HG02943 (cell line): ENCODE measurements around the gene ATP11B.

Source experiments
- ATAC-seq: cut with Tn5 transposase; IDR thresholded peaks from one replicate; pipeline ENCODE4 v1.9.1; 2021; ENCODE audit warnings: mild to moderate bottlenecking, low read depth, moderate library complexity; ENCODE audit not compliant: unreplicated experiment

Gene ATP11B

DNA sequence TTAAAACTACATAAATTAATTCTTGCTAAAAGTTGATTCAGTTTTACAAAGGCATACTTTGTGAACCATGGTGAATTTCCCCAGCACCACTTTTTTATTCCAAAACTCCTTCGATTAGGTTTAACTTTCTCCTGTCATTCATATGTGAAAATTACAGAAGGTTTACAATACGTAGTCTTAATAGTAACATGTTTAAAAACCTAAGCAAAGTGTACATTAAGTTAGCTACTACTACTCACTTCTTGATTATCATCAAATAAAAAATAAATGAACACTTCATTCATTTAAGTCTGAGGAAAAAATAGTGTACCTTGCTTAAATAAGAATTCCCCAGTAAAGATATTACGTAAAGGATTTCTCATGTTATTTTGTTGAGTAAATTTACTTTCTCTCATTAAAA is 148.4 kb downstream of the ATP11B start:
- no peak for ATAC-seq

DNA sequence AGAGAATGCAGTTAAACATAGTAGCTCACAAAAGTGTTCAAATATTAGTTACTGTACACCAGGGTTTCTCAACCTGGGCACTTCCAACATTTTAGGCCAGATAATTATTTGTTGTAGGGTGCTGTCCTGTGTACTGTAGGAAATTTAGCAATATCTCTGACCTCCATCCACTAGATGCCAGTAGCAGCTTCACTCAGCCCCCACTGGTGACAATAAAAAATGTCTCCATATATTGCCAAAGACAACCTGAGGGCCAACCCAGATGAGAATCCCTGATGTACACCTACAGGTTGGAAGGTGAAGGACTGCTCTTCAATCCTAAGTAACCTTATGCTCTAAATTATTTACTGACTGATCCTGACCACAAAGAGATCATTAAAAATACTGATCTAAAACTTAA is 154.6 kb downstream of the ATP11B start:
- no peak for ATAC-seq

DNA sequence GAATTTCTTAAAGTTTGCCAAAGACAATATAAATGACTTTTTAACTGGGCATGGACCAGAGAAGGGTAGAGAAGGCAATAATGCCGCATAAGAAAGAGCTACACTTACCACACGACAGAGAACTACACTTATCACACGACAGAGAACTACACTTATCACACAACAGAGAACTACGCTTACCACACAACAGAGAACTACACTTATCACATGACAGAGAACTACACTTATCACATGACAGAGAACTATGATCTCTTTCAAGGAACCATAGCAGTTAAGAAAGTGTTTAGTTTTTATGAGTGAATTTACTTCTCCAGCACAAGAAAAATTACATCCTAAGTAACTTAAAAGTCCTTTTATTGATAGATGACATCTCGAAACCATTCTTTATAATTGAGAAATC is 155.0 kb downstream of the ATP11B start:
- no peak for ATAC-seq

DNA sequence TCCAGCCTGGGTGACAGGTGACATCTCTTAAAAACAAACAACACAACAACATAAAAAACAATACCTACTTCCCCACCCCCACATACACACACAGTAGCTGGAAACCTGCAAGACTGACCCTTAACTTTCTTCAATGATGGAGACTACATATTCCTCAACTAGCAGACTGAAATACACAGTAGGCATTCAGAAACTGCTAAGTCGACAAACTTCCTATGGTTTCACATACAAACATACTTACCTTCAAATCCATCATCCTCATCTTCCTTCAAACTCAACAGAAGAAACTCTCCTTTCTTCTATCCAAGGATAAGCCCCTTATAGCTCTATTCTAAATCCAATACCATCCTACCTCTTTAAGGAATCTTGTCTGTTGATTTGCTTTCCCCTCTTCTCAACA is 156.4 kb downstream of the ATP11B start:
- ATAC-seq = no peak

DNA sequence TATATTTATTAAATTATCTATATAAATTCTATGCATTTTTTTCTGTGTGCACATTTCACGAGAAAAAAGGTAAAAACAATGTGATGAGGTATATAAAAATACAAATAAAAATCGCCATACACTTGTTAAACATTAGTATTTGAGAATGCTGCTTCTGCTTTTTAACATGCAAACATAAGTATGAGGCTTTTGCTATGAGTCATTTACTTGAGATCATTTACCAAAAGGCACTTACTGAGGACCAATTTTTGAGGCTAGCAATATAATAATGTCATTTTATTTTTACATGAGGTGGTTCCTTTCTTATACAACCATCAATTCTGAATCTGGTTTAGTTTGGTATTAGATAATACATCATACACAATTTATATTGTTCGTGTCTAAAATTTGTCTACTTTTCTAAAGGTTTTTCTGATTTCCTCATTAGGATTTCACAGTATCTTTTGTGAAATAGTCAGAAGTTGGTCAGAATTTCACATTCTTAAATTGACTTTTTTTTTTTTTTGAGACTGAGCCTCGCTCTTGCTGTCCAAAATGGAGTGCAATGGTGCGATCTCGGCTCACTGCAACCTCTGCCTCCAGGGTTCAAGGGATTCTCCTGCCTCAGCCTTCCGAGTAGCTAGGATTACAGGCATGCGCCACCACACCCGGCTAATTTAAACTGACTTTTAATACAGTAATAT is 161.4 kb downstream of the ATP11B start:
- peak; percentile 90 for ATAC-seq

DNA sequence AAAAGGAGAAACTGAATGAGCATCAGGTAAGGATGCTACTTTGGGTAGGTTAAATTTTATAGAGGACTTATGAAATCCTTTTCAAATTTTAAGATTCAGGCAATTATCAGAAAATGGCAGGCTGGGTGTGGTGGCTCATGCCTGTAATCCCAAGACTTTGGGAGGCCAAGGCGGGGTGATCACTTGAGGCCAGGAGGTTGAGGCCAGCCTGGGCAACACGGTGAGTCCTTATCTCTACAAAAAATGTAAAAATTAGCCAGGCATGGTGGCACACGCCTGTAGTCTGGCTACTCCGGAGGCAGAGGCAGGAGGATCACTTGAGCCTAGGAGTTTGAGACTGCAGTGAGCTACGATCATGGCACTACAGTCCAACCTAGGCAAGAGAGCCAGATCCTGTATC is 163.9 kb downstream of the ATP11B start:
- no peak for ATAC-seq

DNA sequence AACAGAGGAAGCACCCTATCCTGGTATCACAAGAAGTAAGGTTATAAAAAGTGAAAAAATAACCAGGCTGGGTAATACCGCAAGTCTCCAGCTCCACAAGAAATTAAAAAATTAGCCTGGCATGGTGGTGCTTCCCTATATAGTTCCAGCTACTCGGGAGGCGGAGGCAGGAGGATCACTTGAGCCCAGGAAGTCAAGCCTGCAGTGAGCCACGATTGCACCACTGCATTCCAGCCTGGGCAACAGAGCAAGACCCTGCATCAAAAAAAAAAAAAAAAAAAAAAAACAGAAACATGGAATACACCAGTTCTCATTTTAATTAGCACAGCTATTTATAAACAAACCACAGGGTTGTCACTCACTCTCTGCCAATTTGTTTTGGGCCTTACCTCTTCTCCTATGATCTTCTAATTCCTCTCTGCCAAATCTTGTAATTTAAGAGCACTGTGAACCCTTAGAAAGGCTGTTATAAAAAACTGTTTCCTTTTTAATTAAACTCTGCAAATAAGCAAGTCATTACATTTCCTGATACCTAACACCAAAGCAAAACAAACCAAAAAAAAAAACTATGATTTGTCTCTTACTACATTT is 164.5 kb downstream of the ATP11B start:
- no peak for ATAC-seq

DNA sequence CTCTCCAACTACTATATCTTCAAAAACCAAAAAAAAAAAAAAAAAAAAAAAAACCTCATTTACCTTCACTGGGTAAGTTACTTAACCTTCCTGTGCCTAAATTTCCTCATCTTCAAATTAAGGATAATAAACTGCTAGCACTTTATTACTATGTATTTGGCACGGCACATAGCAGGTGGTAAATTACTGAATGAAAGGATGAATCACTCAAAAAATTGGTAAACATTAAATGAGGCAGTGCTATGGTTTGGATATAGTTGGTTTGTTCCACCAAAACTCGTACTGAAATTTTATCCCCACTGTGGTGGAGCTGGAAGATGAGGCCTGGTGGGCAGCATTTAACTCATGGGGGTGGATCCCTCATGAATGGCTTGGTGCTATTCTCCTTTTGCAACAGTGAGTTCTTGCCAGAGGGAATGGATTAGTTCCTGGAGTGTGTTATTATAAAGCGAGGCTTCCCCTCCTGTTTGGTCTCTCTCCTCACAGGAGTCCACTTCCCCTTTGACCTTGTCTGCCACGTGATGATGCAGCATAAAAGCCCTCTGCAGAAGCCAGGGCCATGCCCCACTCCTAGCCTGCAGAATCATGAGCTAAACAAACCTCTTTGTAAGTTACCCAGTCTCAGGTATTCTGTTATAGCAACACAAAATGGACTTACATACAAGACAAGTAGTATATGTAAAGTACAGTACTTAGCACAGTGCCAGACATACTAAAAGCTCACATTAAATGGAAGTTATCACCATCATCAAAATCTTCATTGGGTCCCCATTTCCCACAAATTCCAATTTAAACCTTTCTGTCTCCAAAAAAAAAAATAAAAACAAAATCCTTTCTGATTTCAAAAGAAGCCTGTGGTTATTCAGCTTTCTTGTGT is 166.4 kb downstream of the ATP11B start:
- ATAC-seq = no peak

DNA sequence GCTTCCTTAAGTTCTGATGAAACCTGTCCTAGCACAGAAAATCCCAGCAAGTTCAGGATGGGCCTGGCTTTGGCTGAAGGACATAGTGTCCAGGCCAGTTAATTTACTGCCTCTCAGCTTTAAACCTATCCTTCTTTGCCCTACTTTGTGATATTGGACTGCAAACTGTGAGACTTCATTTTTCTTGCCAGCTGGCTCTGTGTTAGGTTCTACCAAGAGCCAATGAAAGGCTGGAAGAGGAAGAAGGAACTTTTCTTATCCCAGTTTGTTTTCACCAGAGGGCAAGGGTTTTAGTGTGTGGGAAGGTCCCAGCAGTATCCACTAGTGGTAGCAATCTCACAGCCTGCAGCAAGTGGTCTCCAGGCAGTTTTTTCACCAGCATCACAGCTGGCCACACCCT is 168.9 kb downstream of the ATP11B start:
- no peak for ATAC-seq

DNA sequence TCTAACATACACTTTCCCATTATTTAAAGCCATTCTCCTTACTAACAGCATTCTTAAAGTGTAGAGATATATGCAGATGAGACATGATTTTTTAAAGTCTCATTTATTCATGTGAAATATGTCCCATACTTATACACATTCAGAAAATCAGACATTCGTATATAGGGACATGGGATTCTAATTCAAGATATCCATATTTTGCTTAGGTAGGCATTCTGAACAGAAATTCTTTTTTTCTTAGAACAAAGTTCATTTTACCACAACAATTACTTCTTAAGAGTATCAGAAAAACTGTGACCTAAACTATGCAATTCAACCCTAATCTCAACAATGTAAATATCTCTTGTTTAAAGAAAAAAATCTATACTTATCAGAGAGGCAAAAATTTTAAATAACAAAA is 170.9 kb downstream of the ATP11B start:
- no peak for ATAC-seq

DNA sequence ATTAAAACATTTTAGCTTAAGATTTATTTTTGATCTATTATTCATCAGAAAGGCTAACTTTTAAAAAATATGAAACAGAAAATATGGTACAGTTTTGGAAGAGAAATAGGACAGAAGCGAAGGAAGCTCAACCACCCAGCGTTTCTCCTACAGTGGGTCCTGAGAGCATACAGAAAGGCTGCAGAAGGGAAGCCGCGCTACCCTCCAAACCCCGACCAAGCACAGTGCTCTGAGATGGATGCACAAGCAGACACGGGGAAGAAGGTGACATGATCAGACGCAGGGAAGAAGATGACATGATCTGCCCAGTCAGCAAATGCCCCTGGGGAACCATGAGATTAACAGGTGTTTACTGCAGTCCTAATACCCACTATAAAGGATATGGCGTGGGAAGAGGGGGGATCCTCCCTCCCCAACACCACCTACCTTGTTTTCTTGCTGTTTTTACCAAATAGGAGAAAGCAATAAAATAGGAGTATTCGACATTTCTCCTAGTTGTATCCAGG is 172.6 kb downstream of the ATP11B start:
- ATAC-seq = no peak

DNA sequence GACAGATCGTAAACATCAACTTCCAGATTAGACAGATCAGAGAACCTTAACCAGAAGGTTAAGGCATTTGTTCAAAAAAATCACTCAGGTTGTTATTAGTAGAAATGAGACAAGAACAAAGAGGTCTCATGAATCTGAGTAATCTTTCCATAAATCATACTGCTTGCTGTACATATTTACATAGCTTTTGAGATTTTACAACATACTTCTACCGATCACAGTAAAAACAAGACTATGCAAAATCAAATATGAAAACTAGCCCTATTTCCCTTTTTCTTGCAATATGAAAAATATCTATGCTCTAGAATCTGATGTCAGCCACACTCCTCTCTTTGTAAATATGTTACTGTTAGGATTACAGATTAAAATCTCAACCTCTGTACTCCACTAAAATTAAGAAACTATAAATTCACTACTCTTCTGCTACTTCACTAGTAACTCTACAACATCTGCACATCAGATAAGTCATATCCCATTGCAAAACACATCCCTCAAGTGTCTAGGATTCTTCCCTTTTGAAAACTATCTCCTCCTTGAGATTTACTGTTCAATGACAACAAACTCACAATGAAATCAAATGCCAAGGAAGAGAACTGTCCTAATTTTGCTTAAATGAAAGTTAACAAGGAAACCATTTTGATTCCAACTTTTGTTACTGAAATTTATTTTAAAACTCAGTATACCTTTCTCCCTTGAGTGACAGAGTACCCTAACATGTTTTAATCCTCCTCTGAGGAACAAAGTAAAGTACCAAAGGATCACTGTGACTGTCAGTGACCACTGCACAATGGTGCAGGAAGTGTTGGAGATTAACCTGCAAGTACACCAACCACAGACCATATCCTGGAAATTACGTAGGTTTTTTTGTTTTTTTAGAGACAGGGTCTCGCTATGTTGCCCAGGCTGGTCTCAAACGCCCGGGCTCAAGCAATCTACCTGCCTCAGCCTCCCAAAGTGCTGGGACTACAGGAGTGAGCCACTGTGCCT is 174.2 kb downstream of the ATP11B start:
- ATAC-seq = no peak

DNA sequence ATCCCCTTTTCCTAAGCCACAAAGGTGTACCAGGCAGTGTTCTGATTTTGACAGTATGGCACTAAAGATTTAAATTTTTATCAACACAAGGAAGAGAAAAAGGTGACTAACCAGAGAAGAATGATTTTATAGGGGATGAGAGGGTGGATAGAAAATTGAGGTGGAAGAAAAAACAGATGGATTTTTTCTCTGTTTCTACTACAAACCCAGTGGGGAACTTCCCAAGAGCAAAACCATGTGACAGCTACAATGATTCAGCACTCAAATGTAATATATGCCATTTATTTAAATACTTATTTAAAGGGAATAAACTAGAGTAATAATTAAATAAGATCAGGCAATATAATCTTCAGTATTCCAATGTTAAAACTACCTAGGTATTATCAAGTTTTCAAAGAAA is 176.0 kb downstream of the ATP11B start:
- ATAC-seq = no peak

DNA sequence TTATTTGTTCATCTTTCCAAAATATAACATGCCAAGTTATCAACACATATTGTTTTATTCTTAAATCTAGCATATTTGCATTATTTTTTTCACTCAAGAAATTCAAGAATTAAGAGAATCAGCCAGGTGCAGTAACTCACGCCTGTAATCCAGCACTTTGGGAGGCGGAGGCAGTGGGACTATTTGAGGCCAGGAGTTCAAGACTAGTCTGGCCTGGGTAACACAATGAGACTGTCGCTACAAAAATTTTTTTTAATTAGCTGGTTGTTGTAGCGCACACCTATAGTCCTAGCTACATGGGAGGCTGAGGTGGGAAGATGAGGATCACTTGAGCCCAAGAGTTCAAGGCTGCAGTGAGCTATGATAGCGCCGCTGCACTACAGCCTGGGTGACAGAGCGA is 176.5 kb downstream of the ATP11B start:
- ATAC-seq = no peak

DNA sequence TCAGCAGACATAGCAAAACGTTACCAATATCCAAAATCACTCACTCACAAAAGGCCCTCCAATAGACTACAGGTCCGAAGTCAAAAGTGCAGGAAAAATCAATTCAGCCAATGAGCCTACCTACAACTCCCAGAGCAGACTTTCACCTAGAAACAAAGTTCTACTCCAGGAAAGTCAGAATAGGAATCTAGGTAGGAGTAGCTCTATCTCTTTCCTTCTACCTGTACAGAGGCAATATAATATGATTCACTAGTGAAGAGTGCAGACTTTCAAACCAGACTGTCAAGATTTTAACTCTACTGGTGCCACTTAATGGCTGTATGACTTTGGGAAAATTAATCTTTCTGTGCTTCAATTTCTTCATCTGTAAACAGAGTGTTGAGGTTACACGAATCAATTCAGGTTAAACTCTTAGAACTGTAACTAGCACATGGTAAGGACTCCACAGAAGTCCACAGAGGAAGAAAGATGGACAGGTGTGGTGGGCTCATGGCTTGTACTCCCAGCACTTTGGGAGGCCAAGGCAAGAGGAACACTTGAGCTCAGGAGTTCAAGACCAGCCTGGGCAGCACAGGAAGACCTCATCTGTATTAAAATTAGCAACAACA is 177.6 kb downstream of the ATP11B start:
- no peak for ATAC-seq
